HG02973 (cell line): ENCODE results near the gene MICAL2.
A peak's percentile ranks its signal among the peaks of the same experiment; 100 is the strongest.

Experiments
- ATAC-seq: cut with Tn5 transposase; IDR thresholded peaks from one replicate; pipeline ENCODE4 v1.9.1; 2021; ENCODE audit warnings: moderate library complexity; ENCODE audit not compliant: unreplicated experiment

Gene MICAL2

DNA sequence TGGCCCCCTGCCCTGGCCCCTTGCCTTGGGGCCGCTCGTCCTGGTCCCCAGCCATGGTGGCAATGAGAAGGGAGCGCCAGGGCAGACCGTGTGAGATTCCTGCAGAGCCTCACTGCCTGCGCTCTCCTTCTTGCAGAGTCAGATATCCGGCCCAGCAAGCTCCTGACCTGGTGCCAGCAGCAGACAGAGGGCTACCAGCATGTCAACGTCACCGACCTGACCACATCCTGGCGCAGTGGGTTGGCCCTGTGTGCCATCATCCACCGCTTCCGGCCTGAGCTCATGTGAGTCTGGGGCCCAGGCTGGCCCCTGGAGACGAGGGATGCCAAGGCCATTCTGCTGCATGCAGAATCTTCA lies 114.1 kb downstream of the MICAL2 start:
- peak; percentile 89 for ATAC-seq

DNA sequence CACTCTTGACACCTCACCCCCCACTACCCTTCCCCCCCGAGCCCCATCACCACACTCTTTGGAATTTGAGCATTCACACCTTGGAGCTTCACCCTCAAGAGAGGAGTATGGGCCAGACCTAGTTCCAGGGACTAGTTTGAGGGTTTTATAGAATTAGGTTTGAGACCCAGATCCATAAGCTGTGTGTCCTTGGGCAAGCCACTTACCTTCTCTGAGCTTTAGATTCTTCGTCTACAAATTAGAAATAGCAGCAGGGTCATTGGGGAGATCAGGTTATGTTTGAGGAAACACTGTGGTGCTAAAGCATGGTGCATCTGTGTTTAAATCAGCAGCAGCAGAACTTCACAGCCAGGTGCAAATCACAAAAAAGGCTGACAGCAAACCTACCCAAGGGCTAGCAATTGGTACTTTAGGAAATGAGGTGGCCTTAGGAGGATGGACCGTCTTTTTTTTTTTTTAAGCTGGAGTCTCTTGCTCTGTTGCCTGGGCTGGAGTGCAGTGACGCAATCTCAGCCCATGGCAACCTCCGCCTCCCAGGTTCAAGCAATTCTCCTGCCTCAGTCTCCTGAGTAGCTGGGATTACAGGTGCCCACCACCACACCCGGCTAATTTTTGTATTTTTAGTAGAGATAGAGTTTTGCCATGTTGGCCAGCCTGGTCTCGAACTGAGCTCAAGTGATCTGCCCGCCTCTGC lies 114.8 kb downstream of the MICAL2 start:
- ATAC-seq, result no peak

DNA sequence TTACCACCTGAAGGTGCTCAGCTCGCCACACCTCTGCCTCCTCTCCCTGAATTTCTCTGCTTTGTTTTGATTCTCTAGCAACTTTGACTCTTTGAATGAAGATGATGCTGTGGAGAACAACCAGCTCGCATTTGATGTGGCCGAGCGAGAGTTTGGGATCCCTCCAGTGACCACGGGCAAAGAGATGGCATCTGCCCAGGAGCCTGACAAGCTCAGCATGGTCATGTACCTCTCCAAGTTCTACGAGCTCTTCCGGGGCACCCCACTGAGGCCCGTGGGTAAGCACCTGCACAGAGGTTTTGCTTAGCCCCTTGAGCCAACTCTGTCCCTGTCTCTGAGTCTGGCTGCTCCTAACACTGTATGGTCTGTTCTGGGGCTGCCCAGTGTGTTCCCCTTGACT lies 115.7 kb downstream of the MICAL2 start:
- ATAC-seq, result no peak

DNA sequence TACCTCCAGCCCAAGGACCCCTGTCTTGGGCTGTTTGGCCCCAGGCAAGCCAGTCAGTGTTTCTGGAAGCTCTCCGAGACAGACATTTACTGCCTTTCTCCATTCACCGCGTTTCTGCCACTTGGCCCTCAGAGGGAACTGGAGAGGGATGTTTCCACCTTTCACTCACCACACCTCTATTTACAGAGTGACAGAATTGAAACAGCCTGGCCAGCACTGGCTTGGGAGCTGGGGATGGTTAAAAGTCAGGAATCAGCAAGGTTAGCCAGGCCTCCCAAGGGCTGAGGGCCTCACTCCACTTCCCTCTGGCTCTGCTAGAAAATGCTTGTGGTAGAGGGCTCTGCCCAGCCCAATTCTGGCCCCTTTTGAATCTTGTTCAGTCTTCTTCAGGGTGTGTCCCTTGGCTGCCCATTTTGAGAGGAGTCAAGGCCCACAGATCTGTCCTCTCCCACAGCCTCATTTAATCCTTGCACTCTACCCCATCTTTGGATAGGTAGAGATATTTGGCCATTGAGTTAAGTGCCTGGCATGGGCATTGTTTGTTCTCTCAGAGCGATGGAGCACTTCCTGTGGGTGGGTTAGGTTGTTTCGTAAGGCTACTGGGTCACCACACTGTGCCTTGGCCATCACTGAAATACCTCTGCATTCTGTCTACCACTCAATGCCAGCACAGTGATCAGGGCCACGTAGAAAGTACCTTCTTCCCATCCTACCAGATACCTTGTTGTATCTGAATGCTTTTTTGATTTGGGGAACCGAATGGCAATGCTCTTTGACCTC lies 119.2 kb downstream of the MICAL2 start:
- ATAC-seq, result no peak

DNA sequence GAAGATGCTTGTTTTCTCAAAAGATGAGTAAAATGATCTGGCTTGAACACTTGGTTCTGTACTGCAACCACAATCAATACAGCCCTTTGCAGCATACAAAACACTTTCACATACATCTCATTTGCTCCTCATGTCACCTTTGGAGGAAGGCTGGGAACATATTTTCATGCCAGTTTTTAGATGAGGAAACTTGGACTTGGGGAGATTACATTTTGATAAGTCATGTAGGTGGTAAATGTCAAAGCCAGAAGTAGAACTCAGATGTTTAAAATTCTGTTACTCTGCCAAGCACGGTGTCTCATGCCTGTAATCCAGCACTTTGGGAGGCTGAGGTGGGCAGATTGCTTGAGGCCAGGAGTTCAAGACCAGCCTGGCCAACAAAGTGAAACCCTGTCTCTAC lies 121.8 kb downstream of the MICAL2 start:
- no peak for ATAC-seq

DNA sequence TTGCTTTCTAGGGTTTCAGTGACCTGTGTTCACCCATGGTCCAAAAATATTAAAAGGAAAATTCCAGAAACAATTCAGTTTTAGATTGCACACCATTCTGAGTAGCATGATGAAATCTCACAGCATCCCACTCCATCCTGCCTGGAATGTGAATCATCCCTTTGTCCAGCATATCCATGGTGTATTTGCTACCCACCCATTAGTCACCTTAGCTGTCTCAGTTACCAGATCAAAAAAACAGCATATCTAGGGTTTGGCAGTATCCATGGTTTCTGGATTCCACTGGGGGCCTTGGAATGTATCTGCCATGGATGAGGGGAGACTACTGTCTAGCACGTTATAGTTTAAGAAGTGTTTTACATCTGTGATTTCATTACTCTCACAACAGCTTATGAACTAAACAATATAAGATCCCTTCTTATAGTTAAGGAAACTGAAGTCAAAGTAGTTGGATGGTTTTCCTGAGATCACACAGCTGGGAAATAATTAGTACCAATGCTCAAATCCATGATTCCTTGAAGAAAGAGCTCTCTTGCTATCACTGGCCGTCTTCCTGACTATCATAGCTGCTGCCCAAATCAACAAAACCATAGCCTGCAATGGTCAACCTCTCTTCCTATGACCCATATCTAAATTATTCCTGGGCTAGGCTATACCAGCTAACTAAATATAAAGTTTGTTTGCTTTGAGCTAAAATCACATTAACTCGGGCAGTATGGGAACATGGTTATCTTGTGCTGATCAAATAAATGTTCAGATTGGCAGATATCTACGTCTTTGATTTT lies 122.6 kb downstream of the MICAL2 start:
- no peak for ATAC-seq

DNA sequence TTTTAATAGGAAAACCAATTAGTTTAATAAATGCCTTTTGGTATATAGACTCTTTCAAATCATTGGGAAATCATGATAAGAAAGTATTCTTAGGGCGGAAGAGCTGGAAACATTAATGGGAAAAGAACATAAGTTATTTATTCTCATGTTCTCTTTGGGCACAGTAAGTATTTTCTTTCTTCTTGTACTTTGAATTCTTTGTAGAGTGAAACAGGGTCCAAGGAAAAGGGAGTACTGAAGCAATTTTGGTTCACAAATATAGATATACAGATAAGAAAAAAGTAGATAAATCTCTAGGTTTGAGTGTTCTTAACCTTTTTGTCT lies 123.2 kb downstream of the MICAL2 start:
- ATAC-seq, result no peak

DNA sequence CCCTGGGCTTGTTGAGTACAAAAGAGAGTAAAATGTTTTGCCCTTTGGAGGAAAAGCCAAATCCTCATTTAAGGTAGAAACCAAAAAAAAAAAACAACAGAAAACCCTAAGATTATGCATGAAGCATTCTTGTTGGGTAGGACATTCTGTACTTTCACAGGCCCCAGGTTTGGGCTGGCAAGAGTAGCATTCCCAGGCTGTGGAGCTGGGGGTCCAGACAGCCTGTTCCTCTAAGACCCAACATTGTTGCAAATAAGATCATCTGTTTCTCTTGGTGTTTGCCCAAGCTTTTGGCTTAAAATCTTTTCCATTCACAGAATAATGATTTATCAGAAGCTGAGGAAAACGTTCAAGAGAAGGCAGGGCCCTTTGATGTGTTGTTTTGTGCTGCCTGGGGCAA lies 123.8 kb downstream of the MICAL2 start:
- no peak for ATAC-seq

DNA sequence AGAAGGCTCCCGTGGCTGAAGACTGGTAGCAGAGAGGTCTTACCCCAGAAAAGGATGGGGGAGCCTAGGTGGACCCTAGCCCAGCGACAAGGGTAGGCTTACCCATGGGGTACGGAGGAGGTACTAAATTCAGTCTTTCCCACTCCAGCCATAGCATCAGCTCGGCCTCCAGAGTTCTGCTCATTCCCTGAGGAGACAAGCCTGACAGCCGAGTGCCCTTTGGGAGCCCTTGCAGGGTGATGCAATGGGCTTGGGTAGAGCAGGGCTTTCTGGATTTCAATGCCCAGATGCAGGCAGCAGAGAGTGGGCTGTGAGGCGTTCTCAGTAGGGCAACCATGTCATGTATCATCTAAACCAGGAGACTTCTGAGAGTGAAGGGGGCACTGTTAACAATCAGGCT lies 124.7 kb downstream of the MICAL2 start:
- no peak for ATAC-seq

DNA sequence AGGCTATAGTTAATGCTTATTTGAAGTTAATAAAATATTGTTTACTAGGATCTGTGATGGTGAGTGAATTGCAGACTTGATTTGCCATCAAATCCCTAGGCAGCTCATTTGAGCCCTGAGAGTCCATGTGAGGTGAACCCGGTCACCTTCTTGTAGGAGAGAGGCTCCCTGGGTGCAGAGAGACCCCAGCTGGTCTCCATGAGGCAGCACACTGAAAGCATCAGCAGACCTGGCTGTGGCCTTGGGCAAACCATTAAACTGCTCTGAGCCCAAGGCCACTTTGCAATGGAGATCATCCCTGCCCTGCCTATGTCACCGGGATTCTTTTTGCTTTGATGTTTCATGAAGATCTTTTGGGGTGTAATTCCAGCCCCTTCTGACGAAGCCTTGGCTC lies 125.2 kb downstream of the MICAL2 start:
- no peak for ATAC-seq

DNA sequence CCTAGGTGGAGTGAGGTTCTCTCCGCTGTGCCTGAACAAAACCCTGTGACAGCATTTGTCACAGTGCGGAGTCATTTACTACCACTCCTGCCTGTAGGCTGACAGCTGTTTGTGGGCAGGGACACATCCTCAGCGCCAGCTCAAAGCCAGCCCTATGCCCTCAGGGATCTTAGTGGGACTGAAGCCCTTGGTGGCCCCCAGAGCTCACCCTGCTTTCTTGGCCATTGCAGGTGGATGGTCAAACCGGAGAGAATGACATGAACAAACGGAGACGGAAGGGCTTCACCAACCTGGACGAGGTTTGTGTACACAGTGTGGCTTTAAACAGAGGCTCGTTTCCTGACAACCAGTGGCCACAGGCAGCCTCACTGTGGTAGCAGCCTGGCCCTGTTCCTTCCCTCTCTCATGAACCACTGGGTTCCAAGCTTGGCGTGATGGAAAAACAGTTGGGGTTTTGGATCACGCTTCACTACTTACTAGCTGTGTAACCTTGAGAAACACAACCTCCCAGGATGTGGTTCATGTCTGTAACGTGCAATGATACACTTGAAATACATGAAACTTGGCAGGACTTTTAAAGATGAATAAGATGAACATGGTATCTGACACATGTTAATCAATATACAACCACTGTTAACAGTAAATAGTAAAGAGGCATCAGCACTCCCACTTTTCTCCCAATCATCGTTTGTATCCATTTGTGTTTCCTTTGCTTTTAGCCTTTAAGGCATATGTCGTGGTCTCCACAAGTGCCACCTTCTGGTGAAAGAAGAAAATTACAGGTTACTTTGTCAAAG lies 125.8 kb downstream of the MICAL2 start:
- peak; percentile 85 for ATAC-seq

DNA sequence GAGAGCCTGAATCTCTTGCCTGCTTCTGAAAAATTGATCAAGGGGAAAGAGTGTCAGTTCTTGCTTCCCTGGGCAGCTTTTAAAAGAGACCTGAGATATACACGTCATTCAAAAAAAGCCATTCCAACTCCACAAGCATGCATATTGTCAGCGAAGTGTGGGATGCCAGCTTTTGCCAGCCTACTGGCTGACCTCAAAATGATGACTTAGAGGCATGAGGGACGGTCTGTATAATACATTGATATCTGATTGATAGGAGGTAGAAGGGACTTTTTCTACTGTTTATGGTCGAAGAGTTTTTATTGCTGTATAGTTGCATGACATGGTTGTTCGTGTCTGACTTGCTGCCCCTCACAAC lies 126.3 kb downstream of the MICAL2 start:
- ATAC-seq, result no peak

DNA sequence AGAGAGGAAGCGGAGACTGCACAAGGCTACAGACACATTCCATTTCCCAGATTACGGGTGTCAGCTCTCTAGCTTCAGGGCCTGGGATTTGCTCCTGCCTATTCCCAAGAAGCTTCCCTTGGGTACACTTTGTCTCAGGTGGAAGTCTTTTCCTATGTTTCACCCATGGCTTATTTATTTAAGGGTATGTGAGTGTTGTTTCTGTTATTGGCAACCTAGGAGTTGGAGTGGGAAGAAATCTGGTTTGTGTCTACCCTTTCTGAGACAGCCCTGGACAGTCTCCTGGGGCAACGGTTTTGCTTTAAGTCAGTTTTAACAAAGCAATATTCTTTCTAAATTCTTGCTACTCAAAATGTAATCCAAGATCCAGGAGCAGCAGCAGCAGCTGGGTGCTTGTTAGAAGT lies 127.0 kb downstream of the MICAL2 start:
- no peak for ATAC-seq

DNA sequence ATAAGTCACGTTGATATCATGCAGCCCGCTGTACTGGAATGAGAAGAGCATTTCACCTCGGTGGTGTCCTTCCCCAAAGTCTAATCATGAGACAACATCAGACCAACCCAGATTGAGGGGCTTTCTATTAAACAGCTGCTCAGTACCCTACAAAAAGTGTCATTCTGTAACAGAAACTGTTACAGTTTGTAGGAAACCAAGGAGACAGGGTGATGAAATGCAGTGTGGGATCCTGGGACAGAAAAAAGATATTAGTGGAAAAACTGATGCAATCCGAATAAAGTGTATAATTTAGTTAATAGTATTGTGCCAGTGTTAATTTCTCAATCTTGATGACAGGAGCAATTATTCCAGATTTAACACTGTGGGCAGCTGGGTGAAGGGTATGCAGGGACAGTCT lies 128.0 kb downstream of the MICAL2 start:
- ATAC-seq, result no peak

DNA sequence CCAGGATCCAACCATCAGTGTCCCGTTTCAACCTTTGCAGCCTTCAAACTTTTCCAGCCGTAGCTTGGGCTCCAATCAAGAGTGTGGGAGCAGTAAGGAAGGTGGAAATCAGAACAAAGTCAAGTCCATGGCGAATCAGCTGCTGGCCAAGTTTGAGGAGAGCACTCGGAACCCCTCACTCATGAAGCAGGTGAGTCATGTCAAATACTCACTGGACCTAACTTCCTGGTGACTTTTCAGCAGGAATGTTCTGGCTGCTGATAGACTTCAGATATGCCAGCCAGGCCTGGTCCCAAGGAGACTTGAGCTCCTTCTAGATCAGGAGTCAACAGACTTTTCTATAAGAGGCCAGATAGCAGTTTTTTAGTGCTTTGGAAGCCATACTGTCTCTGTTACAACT lies 129.0 kb downstream of the MICAL2 start:
- ATAC-seq, result no peak

DNA sequence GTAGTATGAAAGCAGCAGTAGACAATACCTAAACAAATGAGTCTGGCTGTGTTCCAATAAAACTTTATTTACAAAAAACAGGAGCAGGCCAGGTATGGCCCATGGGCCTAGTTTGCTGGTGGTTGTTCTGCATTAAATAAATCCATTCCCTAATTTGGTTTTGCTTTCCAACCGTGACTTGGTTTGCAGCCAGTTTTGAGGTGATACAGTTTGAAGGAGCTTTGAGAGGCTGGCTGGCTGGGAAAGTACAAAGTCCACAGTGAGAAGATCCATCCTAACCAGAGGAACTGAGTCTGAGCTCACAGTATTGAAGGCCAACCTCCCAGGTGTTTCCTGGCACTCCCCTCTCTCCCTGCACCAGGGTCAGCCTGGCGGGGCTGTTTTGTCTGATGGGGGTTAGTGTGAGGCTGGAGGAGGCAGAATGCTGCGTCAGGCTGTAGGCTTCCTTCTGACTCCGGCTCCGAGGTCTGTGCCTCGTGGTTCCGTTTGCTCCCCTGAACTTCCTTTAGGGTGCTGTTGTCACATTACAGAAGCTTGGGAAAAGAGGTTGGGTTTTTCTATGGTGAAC lies 129.5 kb downstream of the MICAL2 start:
- ATAC-seq, result no peak

DNA sequence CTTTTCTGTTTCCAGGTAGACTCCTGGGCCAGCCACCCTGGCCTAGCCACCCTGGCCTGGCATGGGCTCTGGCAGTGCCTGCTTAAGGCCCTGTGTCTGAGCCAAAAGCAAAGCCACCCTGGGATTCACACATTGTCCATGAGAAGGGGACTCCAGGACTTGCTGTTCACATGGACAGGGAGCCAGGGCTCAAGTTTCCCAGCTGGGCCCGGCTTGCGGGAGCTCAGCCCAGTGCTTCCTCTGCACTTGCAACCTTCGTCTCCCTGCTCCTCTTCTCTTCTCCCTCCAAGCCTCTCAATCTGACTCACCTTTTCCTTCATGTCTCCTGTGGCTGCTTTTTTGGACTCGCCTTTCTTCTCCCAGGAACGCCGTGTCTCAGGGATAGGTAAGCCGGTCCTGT lies 130.3 kb downstream of the MICAL2 start:
- no peak for ATAC-seq

DNA sequence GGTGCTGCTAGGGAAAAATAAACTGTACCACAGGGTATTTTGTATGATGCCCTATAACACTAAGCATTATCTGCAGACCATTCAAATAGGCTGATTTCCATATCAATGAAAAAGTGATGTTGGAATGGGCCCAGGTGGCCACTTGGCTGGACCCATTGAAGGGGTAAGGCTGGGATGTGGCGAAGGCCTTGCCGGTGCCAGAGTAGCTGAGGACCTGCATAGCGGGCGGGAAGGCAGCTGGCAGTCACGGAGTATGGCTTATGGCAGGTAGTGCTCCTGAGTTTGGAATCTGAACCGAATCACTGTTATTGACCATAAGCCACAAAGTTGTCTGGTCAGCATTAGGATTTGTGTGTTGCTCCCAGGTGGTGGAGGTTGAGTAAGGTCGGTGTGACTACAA lies 131.0 kb downstream of the MICAL2 start:
- ATAC-seq, result no peak

DNA sequence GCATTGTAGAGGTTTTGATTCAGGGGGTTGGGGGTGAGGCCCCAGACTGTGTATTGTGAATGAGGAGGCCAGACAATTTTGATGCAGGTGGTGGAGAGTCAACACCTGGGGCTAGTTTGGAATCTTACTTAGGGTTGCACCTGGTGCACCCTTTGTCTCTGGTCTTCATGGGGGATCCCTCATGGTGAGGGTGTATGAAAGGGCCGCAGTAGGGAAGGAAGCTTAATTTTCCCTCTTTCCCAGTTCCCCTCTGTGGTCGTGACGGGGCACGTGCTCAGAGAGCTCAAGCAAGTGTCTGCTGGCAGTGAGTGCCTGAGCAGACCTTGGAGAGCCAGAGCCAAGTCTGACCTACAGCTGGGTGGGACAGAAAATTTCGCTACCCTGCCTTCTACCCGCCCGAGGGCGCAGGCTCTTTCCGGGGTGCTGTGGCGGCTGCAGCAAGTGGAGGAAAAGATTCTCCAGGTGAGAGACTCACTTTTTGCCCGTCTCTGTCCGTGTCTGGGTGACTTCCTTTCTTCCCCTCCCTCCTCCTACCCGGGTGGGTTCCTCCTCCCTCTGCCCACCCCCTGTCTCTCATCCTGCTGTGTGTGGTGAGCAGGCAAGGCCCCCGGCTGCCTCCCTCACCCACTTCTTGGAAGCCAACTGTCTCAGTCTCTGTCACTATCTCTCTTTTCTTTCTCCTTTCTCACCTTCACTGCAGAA lies 131.7 kb downstream of the MICAL2 start:
- ATAC-seq, result no peak

DNA sequence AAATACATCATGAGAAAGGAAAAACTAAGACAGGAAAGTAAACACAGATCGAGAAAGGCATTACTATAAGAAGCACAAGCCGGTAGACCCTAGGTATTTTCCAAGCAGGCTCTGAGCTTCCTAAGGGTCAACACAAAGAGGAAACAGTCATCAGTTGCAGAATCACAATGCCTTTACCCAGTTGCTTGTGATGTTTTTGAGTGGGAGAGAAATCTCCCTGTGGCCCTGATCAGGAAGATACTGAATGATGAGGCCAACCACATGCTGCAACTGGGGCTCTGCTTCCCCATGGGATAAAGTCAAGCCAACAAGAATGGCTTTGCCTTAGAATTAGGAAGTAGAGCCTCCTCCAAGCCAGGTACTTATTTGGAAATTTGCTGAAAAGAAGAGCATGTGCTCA lies 132.6 kb downstream of the MICAL2 start:
- ATAC-seq, result no peak

DNA sequence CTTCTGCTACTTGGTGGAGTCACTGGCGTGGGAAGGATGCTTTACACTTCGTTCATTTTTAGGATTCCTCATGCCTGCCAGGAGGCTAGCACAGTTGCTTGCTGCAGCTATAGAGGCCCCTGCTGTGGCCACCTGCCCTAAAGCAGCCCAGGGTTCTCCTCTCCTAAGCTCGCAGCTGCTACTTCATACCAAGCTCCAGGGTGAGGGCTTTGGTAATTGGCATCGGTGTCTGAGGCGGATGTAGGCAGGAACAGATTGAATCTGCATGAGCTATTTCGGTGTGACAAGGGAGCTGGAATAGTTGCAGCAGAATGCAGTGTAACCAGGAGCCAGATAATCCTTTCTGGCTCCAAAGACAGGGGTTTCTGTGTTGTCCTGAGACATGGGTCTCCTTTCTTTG lies 133.1 kb downstream of the MICAL2 start:
- no peak for ATAC-seq
